ENCODE data around the gene MCHR1.

DNA sequence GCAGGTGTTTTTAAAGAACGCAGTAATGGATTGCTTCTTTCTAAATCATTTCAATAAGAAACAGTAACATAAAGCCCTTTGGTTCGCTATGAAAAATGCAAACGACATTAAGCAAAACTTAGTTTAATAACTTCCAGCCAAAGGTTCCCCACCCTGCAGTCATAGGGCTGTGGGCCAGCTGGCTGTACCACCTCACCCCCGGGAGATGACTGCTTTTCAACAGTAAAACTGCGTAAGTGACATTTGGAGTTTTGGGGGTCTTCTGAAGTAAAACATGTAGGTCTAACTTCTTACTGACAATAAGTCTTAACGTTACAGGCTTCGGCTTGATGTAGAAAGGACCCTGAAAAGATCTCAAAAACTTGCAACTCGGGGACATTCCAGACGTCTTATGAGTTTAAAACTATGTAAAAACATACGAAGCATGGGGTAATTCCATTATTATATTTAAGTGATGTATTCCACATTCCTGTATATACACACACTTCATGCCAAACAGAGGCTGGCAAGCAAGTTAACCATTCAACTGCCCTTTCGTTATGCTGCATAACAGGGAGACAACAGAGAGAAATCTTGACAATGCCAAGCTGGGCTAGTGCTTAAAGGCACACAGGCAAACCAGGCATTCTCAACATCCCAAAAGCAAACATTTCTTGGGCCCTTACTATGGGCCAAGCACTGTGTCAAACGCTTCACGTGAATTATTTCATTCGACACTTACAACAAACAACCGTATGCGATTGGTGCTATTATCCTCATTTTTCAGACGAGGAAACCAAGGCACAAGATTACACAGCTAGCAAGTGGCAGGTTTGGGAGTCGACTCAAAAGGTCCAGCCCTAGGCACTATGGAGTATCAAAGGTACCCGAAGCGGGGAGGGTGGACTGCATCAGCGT is 44.0 kb upstream of the MCHR1 start:
- TF ChIP-seq EP300 (IDR thresholded peaks at IDR 0.05; ENCODE audit: borderline replicate concordance), result no peak
- TF ChIP-seq FOXM1 (IDR thresholded peaks at IDR 0.05; ENCODE audit: borderline replicate concordance, low read depth), result no peak
- TF ChIP-seq YY1 (IDR thresholded peaks at IDR 0.05; ENCODE audit: low read depth), result no peak
- TF ChIP-seq TAF1 (IDR thresholded peaks at IDR 0.05; ENCODE audit: low read depth), result no peak
- TF ChIP-seq RAD21 (IDR thresholded peaks at IDR 0.05; ENCODE audit: low read depth), result no peak

Measured in Ishikawa (cell line).